Effector memory CD4-positive, alpha-beta T cell (primary cell): ENCODE measurements around the gene GGCX.

ENCODE experiments used
- DNase-seq, 3 donors: peaks; one replicate each; pipeline ENCODE4 v3.0.0-alpha.2; 2020
- H3K27ac ChIP-seq: 2 replicates; pipeline ENCODE4 v1.7.0; 2013; ENCODE audit warnings: mild to moderate bottlenecking, low read length, moderate library complexity; ENCODE audit not compliant: insufficient read depth, poor library complexity, severe bottlenecking
- H3K27me3 ChIP-seq: replicated peaks from 2 replicates; pipeline ENCODE4 v1.7.0; 2013; ENCODE audit warnings: mild to moderate bottlenecking, low read length; ENCODE audit not compliant: insufficient read depth, control insufficient read depth, poor library complexity, severe bottlenecking
- H3K36me3 ChIP-seq: 2 replicates; pipeline ENCODE4 v1.7.0; 2013; ENCODE audit warnings: mild to moderate bottlenecking, low read length, moderate library complexity; ENCODE audit not compliant: control insufficient read depth, insufficient read depth
- H3K4me1 ChIP-seq: 2 replicates; pipeline ENCODE4 v1.7.0; 2013; ENCODE audit warnings: low read length, mild to moderate bottlenecking; ENCODE audit not compliant: control insufficient read depth, insufficient read depth, poor library complexity, severe bottlenecking
- H3K4me3 ChIP-seq: 2 replicates; pipeline ENCODE4 v1.7.0; 2013; ENCODE audit warnings: low read length, low read depth, mild to moderate bottlenecking; ENCODE audit not compliant: insufficient read depth, poor library complexity, severe bottlenecking
- H3K9me3 ChIP-seq: 2 replicates; pipeline ENCODE4 v1.7.0; 2013; ENCODE audit warnings: mild to moderate bottlenecking, low read length, moderate library complexity; ENCODE audit not compliant: control insufficient read depth

The GGCX gene

DNA sequence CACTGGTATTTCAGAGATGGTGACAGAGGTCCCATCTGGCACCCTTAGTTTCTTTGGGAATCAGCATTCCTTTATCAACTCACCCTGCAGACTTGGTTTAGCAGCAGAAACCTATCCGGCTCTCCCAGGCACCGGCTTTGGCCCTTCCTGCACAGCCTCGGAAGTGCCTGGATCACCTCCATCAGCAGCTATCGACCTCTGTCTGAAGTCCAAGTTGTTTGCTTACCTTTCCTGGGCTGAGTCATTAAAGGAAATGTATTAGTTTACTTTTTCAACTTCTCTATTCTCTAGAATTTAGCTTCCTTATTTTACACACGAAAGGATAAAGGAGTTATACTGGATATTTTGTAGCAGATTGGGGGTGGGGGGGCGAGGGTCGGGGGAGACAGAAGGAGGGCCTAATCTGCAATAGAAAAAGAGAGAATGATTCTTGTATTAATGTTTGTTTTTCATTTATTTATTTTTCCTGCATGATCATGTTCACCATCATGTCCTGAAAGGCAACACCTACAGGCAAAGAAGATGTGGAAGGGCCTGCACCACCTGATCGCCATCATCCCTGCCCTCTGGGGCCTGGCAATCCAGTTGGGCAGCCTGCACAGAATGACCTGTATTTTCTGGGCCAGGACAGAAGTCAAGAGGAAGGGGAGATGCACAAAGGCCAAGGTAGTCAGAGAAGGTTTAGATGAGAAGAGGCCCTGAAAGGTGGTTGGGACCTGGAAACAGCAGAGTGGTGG lies 44.5 kb downstream of the GGCX start:
- no peaks in the 10 kb centered on the region for H3K36me3 ChIP-seq

DNA sequence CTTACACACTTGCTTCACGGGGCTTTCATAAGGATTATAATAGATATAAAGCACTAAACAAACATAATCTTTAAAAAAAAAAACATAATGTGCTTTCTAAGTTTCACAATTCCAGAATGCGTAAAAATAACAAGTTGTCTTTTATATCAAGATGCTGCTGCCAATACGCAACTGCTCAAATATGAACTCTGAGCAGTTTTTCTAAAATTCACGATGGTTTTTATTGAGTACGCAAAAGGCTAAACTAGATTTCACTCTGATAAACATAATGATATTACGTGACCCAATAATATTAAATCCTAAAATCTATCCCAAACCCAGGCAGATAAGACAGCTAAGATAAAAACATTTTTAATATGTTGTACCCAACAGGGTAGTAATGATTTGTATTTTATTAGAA lies 47.0 kb downstream of the GGCX start:
- no peak for DNase-seq
- no peaks in the 10 kb centered on the region for H3K9me3 ChIP-seq
- no peak overlapping the region for H3K27ac ChIP-seq
- H3K36me3 ChIP-seq, result no peaks in the 10 kb centered on the region
- no peaks in the 10 kb centered on the region for H3K4me1 ChIP-seq
- H3K27me3 ChIP-seq, result no peaks in the 10 kb centered on the region
- H3K4me3 ChIP-seq, result no peak overlapping the region

More for the DNA sequence above, 44.5 kb downstream of the GGCX start:
- no peak for DNase-seq
- Histone ChIP-seq H3K27me3 (no peaks in the 10 kb centered on the region), H3K4me3 (no peak overlapping the region), H3K27ac (no peak overlapping the region), H3K4me1 (no peaks in the 10 kb centered on the region), H3K9me3 (no peaks in the 10 kb centered on the region)

DNA sequence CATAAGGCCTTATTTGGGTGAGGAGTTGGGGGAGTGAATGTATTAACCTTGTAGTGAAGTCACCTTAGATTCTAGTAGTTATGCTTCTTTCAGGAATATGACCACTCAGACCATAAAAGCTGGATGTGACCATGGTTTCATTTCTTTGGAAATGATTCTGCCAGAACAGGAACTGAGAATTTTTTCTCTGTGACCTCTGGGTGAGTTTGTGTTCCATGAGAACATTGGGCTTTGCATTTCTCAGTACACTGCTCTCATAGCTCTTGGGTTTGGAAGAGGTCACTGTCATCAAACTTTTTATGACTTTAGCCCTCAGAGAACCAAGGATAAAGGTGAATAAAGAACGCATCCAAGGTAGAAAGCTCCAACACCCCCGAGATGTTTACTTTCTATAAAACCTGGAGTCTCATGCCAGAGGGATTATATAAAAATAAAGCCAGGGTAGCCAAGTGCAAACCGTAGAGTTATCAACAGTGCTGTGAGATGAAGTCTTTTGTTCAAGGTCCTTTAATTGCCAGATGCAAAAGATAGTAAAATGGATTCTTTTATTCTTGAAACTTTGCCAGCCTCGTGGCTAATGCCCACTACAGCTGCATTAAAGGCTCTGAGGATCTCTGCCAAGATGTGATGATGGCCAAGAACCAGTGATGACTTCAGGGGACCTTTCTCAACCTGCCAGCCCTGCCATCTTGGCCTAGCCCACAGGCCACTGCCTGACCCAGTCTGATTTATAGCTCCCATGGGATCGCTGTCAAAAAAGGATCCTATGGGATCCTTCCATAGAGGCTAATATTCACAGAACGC lies 50.1 kb downstream of the GGCX start:
- Histone ChIP-seq H3K4me1 (no peaks in the 10 kb centered on the region), H3K4me3 (no peak overlapping the region), H3K27me3 (no peaks in the 10 kb centered on the region), H3K9me3 (no peaks in the 10 kb centered on the region), H3K27ac (no peak overlapping the region), H3K36me3 (no peaks in the 10 kb centered on the region)
- no peak for DNase-seq

DNA sequence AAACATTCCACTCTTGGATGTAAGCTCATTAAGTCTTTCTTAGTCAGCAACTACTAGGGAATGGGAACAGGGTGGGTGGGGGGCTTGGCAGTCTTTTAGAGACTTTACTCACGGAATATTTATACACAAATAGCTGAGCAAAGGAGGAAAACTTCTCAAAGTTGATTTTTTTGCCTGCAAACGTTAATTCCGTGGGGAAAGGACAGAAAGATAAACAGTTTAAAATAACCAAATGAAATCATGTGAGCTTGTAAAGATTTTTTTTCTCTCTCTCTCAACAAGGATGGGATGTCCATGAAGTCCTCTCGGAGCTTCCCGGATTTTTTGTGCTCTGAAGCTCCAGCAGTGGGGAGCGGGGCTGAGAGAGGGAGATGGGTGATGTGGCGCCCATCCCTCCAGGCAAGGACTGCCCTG lies 54.5 kb downstream of the GGCX start:
- Histone ChIP-seq H3K9me3 (no peaks in the 10 kb centered on the region), H3K36me3 (no peaks in the 10 kb centered on the region), H3K4me3 (no peak overlapping the region), H3K27me3 (no peaks in the 10 kb centered on the region), H3K27ac (no peak overlapping the region), H3K4me1 (no peaks in the 10 kb centered on the region)
- DNase-seq, result no peak

DNA sequence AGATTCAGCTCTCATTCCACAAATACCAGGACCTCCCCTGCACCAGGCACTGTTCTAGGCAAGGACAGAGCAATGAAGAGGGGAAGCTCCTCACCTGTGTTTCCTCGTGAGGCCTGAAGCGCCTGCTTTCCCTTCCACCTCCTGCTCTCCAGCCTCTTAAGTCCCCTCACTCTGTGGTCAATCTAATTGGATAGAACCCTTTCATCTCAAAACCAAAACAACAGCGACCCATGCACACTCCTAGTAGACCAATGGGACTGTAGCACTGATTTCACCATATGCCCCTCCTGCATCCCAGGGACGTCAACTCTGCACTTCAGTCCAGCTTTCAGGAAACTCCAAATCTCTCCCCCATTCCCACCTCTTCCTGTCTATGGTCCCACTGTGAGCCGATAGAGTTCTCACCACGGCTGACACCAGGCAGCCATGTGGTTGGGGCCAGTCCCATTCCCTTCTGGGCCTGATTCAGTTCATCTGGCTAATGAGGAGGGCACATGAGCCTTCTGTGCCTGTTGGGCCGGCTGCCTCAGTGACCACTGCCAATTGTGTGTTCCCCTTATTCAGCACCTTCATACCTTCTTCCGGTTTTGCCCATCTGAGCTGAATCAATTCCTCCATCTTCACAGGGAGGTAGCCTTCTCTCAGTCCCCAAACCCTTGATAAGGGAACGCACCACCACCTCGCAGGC lies 55.6 kb downstream of the GGCX start:
- Histone ChIP-seq H3K4me1 (no peaks in the 10 kb centered on the region), H3K4me3 (no peak overlapping the region), H3K36me3 (no peaks in the 10 kb centered on the region), H3K9me3 (no peaks in the 10 kb centered on the region), H3K27me3 (no peaks in the 10 kb centered on the region), H3K27ac (no peak overlapping the region)
- no peak for DNase-seq

DNA sequence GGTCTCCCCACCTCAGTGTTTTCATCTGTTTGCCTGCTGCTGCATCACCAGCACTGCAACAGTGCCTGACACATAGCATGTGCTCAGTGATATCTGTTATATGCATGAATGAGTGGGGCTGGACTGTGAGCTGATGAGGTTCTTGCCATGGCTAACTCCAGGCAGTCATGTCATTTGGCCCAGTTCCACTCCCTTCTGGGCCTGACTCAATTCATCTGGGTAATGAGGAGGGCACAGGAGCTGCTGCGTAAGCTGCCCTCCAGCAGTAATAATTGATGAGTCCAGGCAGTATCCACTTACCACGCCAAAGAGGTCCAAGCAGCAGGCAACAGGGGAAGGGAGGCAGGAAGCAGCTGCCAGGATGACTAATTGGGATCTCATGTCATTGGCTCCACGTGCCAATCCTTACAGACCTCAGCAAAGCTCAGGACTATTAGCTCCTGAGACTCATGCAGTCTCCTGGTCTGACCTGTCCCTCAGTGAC lies 56.5 kb downstream of the GGCX start:
- H3K4me1 ChIP-seq, result no peaks in the 10 kb centered on the region
- no peaks in the 10 kb centered on the region for H3K9me3 ChIP-seq
- H3K27ac ChIP-seq, result no peak overlapping the region
- no peaks in the 10 kb centered on the region for H3K27me3 ChIP-seq
- no peaks in the 10 kb centered on the region for H3K36me3 ChIP-seq
- DNase-seq, result no peak
- H3K4me3 ChIP-seq, result no peak overlapping the region

DNA sequence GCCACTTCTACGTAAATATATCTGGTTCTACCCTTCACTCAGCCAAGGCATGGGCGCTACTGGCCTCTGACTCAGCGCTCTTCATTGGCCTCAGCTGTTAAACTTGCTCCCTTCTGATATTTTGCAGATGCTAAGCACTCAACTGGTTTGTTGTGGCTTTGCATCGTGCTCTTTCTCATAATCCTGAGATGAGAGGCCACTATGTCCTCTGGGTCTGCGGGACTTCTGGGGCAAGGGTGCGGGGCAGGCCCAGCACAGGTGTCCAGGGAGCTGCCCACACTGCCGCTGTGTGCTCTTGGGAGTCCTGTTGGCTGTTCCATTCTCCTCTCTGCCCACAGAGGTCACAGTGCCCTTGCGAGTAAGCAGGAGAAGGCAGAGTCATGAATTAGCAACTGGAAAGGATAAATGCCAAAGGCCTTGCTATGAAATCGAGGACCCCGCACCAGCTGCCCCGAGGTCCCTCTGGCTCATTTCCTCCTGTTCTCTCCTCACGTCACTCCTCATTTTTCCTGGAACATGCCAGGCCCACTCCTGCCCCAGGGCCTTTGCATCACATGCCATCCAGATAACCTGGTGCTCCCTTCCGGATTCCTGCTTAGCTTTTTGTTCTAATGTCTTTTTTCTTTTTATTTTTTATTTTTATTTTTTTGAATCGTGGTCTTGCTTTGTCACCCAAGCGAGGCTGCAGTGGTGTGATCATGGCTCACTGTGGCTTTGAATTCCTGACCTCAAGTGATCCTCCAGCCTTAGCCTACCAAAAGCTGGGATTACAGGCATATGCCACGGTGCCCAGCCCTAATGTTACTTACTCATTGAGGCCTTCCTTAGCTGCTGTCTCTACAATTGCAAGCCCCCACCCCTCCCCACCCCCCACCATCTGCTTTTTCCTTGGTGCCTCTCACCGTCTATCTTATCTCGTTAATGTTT lies 57.2 kb downstream of the GGCX start:
- Histone ChIP-seq H3K4me1 (no peaks in the 10 kb centered on the region), H3K27ac (no peak overlapping the region), H3K36me3 (no peaks in the 10 kb centered on the region), H3K9me3 (no peaks in the 10 kb centered on the region), H3K4me3 (no peak overlapping the region), H3K27me3 (no peaks in the 10 kb centered on the region)
- no peak for DNase-seq

DNA sequence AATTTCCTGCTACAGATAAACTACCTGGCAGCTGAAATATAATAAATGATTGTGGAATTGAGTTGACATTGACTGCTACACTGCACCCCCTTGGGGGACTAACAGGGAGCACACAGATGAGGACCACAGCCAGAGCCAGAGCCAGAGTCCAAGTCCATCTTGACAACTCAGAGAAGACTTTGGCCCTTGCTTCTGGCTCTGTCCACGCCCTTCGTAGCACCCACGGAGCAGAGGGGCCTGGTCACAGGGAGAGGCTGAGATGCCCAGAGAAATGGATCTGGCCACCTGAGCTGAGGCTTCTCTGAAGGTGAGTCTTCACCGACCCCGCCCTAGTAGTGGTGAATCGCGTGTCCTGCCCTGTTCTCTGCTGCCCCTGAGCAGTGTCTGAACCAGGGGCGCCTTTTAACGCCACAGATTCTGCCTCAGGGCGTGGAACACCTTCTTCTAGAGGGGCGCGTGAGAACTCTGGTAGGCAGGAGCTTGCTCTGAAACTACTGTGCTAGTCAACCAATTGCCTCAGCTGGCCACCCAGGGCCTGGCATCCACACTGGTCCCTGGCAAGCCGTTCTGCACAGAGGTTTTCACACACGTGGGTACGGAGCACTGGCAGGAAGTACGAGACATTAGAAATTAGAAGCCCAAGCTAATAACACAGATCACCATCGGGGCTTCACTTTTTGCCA lies 58.0 kb downstream of the GGCX start:
- DNase-seq, result no peak
- Histone ChIP-seq H3K9me3 (no peaks in the 10 kb centered on the region), H3K27ac (no peak overlapping the region), H3K4me1 (no peaks in the 10 kb centered on the region), H3K36me3 (no peaks in the 10 kb centered on the region), H3K4me3 (no peak overlapping the region), H3K27me3 (no peaks in the 10 kb centered on the region)

DNA sequence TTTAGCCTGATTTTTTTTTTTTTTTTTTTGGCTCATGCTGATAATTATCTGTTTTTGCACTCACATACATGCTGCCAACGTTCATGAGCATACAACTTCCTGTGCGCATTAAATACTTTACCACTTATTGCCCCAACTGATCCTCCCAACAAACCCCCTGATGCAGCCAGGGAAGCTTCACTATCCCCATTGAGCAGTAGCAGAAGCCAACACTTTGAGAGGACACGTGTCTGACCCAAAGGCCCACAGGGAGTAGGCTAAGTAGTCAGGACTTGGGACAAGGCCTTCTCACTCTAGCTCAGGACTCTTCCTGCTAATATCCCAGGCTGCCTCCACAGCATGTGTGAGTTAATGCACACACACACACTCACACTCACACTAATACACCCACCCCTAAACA lies 58.6 kb downstream of the GGCX start:
- no peak for DNase-seq

More for the DNA sequence above, 58.6 kb downstream of the GGCX start:
- H3K27ac ChIP-seq, result no peak overlapping the region
- no peaks in the 10 kb centered on the region for H3K27me3 ChIP-seq
- H3K36me3 ChIP-seq, result no peaks in the 10 kb centered on the region
- H3K4me3 ChIP-seq, result no peak overlapping the region
- H3K9me3 ChIP-seq, result no peaks in the 10 kb centered on the region
- H3K4me1 ChIP-seq, result no peaks in the 10 kb centered on the region
